ENCODE measurements around the gene TMEM51. TPM values are rescaled to one million over a fixed set of nuclear protein-coding genes. Genes with fewer than 3 reads are reported as not detected.

Gene TMEM51
- total and polyA plus RNA-seq, 9 of the 15 experiments (the other 6 are each of a cell fraction or from before 2014, with no cell fraction given), result 0.06 to 1.4 (median 0.58) TPM

GRCh38 chr1:15197591-15198447 lies 44.3 kb downstream of the TMEM51 start:
- 6% methylated on average over 12 of the region's 12 CpGs for WGBS (ENCODE audit: insufficient coverage, low coverage, missing lambda C conversion rate)
- no peak overlapping the region for H3K4me3 ChIP-seq
- no peak for FAIRE-seq
- no peak overlapping the region for H3K27ac ChIP-seq (ENCODE audit: extremely low read depth, low read depth, low read length)
- ATAC-seq, result peak; percentile 87
- H4K20me1 ChIP-seq (replicated peaks; ENCODE audit: control insufficient read depth, insufficient read depth, low read length), result no peaks in the 10 kb centered on the region
- no TSS peak for BruUV-seq (replicated peaks)
- H3K4me1 ChIP-seq (replicated peaks in 1 of 2; ENCODE audit: control insufficient read depth in 2 of 2, insufficient read depth in 2 of 2, low read length in 2 of 2), result no peaks in the 10 kb centered on the region; a peak in 1 of 5 replicates
- no peaks in the 10 kb centered on the region for H3K79me2 ChIP-seq (ENCODE audit: control insufficient read depth, insufficient read depth, low read length)
- no peaks in the 10 kb centered on the region for H3K9me3 ChIP-seq (replicated peaks; ENCODE audit: control insufficient read depth, insufficient read depth, low read depth, low read length)
- peak; percentile 20 to 54 (median 48) for DNase-seq (ENCODE audit: extremely low read depth in 1 of 4, low spot score in 3 of 4)
- POLR2A ChIA-PET, result interaction anchor here (0.6 to 1.6 kb wide), 4 partner anchors 11 to 495 kb away, joined by 3 to 9 read pairs (median 3); partner anchors contain the start of gene TMEM51
- no peak overlapping the region for H3K4me2 ChIP-seq (ENCODE audit: insufficient read depth, low read length)
- in situ Hi-C loops (cut with MboI), result no loop called here
- no peak overlapping the region for H3K9ac ChIP-seq (ENCODE audit: insufficient read depth in 1 of 2, low read depth in 2 of 2, low read length in 2 of 2)
- intact Hi-C loops (cut with micrococcal nuclease), result no loop called here
- CTCF ChIA-PET (ENCODE audit: low intra/inter-chr PET ratio), result no interaction called here
- H3K36me3 ChIP-seq (ENCODE audit: control insufficient read depth, insufficient read depth, low read length), result no peaks in the 10 kb centered on the region
- peaks cover 22 to 69% of the 10 kb centered on the region in 2 experiments for H3K27me3 ChIP-seq (ENCODE audit: control insufficient read depth in 2 of 2, insufficient read depth in 2 of 2, low read length in 2 of 2)
- no peaks in the 10 kb centered on the region for H3K9me1 ChIP-seq (ENCODE audit: control insufficient read depth, insufficient read depth, low read length)
- no peak overlapping the region for H2AFZ ChIP-seq (ENCODE audit: low read depth, low read length)
- TF ChIP-seq CBX8 (IDR thresholded peaks at IDR 0.05; ENCODE audit: borderline replicate concordance, extremely low read depth, low read depth, low read length, poor library complexity, severe bottlenecking) (no peak), RBM25 (IDR thresholded peaks at IDR 0.05; ENCODE audit: low read depth, low read length, severe bottlenecking) (peak; percentile 64), PKNOX1 (IDR thresholded peaks at IDR 0.05) (no peak), NCOA4 (IDR thresholded peaks at IDR 0.05; ENCODE audit: partially characterized antibody) (no peak), ZBTB33 (CRISPR knock-in tag; IDR thresholded peaks at IDR 0.05) (no peak), SNRNP70 (optimal IDR thresholded peaks at IDR 0.05; ENCODE audit: low read depth, low read length) (no peak), TFE3 (CRISPR knock-in tag; IDR thresholded peaks at IDR 0.05) (no peak), ZC3H4 (CRISPR knock-in tag; IDR thresholded peaks at IDR 0.05; ENCODE audit: borderline replicate concordance) (no peak), SMARCA5 (IDR thresholded peaks at IDR 0.05) (peak; percentile 83; the same call in 1 of the 2 replicates), GMEB1 (CRISPR knock-in tag; IDR thresholded peaks at IDR 0.05) (no peak), WHSC1 (IDR thresholded peaks at IDR 0.05; ENCODE audit: low read length) (no peak), MCM7 (IDR thresholded peaks at IDR 0.05) (no peak), BRD4 (IDR thresholded peaks at IDR 0.05) (no peak), ZNF584 (CRISPR knock-in tag; IDR thresholded peaks at IDR 0.05; ENCODE audit: low read depth) (no peak), NFYB (IDR thresholded peaks at IDR 0.05; ENCODE audit: extremely low read depth, insufficient read length) (peak; percentile 11)
